Kasumi-1 (cell line): ENCODE results near the gene GALNT14.
"Not testable (repeated sequence)": the region's sequence is repeated elsewhere in the genome, so short reads cannot be mapped to it uniquely, and the experiment has no call there.

ENCODE experiments used
- DNase-seq, 2 experiments: peaks; one replicate each; lab custom pipeline; 2025; lab: John Stamatoyannopoulos, UW

The GALNT14 gene

GRCh38 chr2:31138037-31138962 lies at the start of gene GALNT14:
Gene GALNT14, minus strand, starts transcription at chr2:31138440. Its CDS starts 354 bp downstream, at chr2:31138086.
- peak; percentile 59 to 62 for DNase-seq

GRCh38 chr2:31187166-31187565 lies 48.9 kb upstream of the GALNT14 start:
- DNase-seq: no peak

- DNase-seq: not testable (repeated sequence)
Observed at GRCh38 chr2:31183973-31184372, 45.7 kb upstream of the GALNT14 start.

- no peak for DNase-seq
Observed at GRCh38 chr2:31176742-31177141, 38.5 kb upstream of the GALNT14 start.

GRCh38 chr2:31171142-31171541 lies 32.9 kb upstream of the GALNT14 start:
- DNase-seq: no peak

- peak; percentile 77 to 82 for DNase-seq
Observed at GRCh38 chr2:31170071-31170698, 31.9 kb upstream of the GALNT14 start.

GRCh38 chr2:31168291-31168690 lies 30.1 kb upstream of the GALNT14 start:
- no peak for DNase-seq

- no peak for DNase-seq
Observed at GRCh38 chr2:31166925-31167324, 28.7 kb upstream of the GALNT14 start.

GRCh38 chr2:31163011-31163539 lies 24.8 kb upstream of the GALNT14 start:
- no peak for DNase-seq

GRCh38 chr2:31161637-31162036 lies 23.4 kb upstream of the GALNT14 start:
- no peak for DNase-seq

- no peak for DNase-seq
Observed at GRCh38 chr2:31151501-31151900, 13.3 kb upstream of the GALNT14 start.

- DNase-seq: no peak
Observed at GRCh38 chr2:31150120-31150670, 12.0 kb upstream of the GALNT14 start.

GRCh38 chr2:31148514-31148913 lies 10.3 kb upstream of the GALNT14 start:
- no peak for DNase-seq

GRCh38 chr2:31147645-31148044 lies 9.4 kb upstream of the GALNT14 start:
- no peak for DNase-seq

GRCh38 chr2:31142110-31142509 lies 3.9 kb upstream of the GALNT14 start:
- DNase-seq: no peak

- no peak for DNase-seq
Observed at GRCh38 chr2:31141443-31142085, 3.3 kb upstream of the GALNT14 start.

GRCh38 chr2:31140151-31140550 lies 1.9 kb upstream of the GALNT14 start:
- DNase-seq: no peak

GRCh38 chr2:31139671-31140070 lies 1.4 kb upstream of the GALNT14 start:
- DNase-seq: no peak

- DNase-seq: no peak
Observed at GRCh38 chr2:31137211-31138036, 816 bp downstream of the GALNT14 start.

GRCh38 chr2:31136732-31137131 lies 1.5 kb downstream of the GALNT14 start:
- peak in 1 of 2 experiments; percentile 44 for DNase-seq

GRCh38 chr2:31136000-31136399 lies 2.2 kb downstream of the GALNT14 start:
- no peak for DNase-seq
